KMS-11 (cell line): ENCODE results near the gene AGBL3.

Experiments used
- H2AFZ ChIP-seq: fragments of 200-600 bp; sonication (generic); 2 replicates; pipeline ENCODE4 v1.6.1; 2016; ENCODE audit warnings: antibody characterized with exemption, mixed run types, low read depth
- H3K27ac ChIP-seq: fragments of 200-600 bp; sonication (generic); 2 replicates; pipeline ENCODE4 v1.6.1; 2016; ENCODE audit warnings: mild to moderate bottlenecking, mixed run types
- H3K27me3 ChIP-seq: fragments of 200-600 bp; sonication (generic); 2 replicates; pipeline ENCODE4 v1.6.1; 2017; ENCODE audit warnings: mild to moderate bottlenecking, low read depth, mixed run types, moderate library complexity; ENCODE audit not compliant: insufficient read depth
- H3K36me3 ChIP-seq: fragments of 200-600 bp; sonication (generic); 2 replicates; pipeline ENCODE4 v1.6.1; 2017; ENCODE audit warnings: mild to moderate bottlenecking, mixed run types; ENCODE audit not compliant: insufficient read depth
- H3K4me1 ChIP-seq: fragments of 200-600 bp; sonication (generic); 2 replicates; pipeline ENCODE4 v1.6.1; 2016; ENCODE audit warnings: mild to moderate bottlenecking, low read depth, mixed run types; ENCODE audit not compliant: poor library complexity, severe bottlenecking
- H3K4me2 ChIP-seq: fragments of 200-600 bp; sonication (generic); 2 replicates; pipeline ENCODE4 v1.7.0; 2016; ENCODE audit warnings: mild to moderate bottlenecking, mixed run types
- H3K4me3 ChIP-seq: fragments of 200-600 bp; sonication (generic); IDR thresholded peaks from 2 replicates; pipeline ENCODE4 v1.6.1; 2017; ENCODE audit warnings: low read depth, low read length, mixed read lengths; ENCODE audit not compliant: insufficient read depth
- H3K79me2 ChIP-seq: fragments of 200-600 bp; sonication (generic); 2 replicates; pipeline ENCODE4 v1.6.1; 2016; ENCODE audit warnings: low read depth, mixed run types; ENCODE audit not compliant: insufficient read depth
- H3K9ac ChIP-seq: fragments of 200-600 bp; sonication (generic); 2 replicates; pipeline ENCODE4 v1.6.1; 2016; ENCODE audit warnings: mild to moderate bottlenecking, mixed run types
- H4K20me1 ChIP-seq: fragments of 200-600 bp; sonication (generic); 2 replicates; pipeline ENCODE4 v1.6.1; 2016; ENCODE audit warnings: mild to moderate bottlenecking, mixed run types; ENCODE audit not compliant: insufficient read depth
- CTCF ChIP-seq: fragments of 200-600 bp; sonication (generic); conservative IDR thresholded peaks from 2 replicates; pipeline ENCODE4 v1.6.1; 2017; ENCODE audit warnings: low read depth, mild to moderate bottlenecking, antibody characterized with exemption, low read length, moderate library complexity, mixed read lengths

AGBL3 gene

GRCh38 chr7:134992626-134993179, 6.4 kb downstream of the AGBL3 start:
- no peak for TF ChIP-seq CTCF
- peaks cover 5% of the 10 kb centered on the region; the same call in 1 of the 2 replicates for H3K36me3 ChIP-seq
- H3K4me2 ChIP-seq = peak overlapping the region; percentile 74
- H3K27me3 ChIP-seq = no peaks in the 10 kb centered on the region
- peak overlapping the region; percentile 28 for H3K9ac ChIP-seq
- H3K27ac ChIP-seq = peak overlapping the region; percentile 95
- H2AFZ ChIP-seq = no peak overlapping the region
- peaks cover 98% of the 10 kb centered on the region for H3K4me1 ChIP-seq
- H3K79me2 ChIP-seq = peaks cover 45% of the 10 kb centered on the region
- H4K20me1 ChIP-seq = no peaks in the 10 kb centered on the region
- no peak overlapping the region for H3K4me3 ChIP-seq

- Histone ChIP-seq H3K4me3 (no peak overlapping the region), H3K79me2 (peaks cover 32% of the 10 kb centered on the region), H3K27me3 (no peaks in the 10 kb centered on the region), H4K20me1 (no peaks in the 10 kb centered on the region), H3K9ac (peak overlapping the region; percentile 79; the same call in 1 of the 2 replicates), H3K27ac (peak overlapping the region; percentile 95), H3K4me2 (peak overlapping the region; percentile 74), H3K36me3 (0 out of 2 replicates have a peak, but pooled peaks cover 5% of the 10 kb centered on the region), H3K4me1 (peaks cover 98% of the 10 kb centered on the region), H2AFZ (no peak overlapping the region)
- TF ChIP-seq CTCF = no peak
These were observed 7.7 kb downstream of the AGBL3 start for GRCh38 chr7:134993877-134994456.

- Histone ChIP-seq H3K4me1 (peaks cover 86% of the 10 kb centered on the region), H3K27me3 (no peaks in the 10 kb centered on the region), H3K79me2 (peaks cover 17% of the 10 kb centered on the region), H3K9ac (peak overlapping the region; percentile 79), H3K4me2 (peak overlapping the region; percentile 74), H4K20me1 (no peaks in the 10 kb centered on the region), H2AFZ (no peak overlapping the region; the same call in 1 of the 2 replicates), H3K36me3 (no peaks in the 10 kb centered on the region), H3K27ac (peak overlapping the region; percentile 95), H3K4me3 (no peak overlapping the region)
- TF ChIP-seq CTCF = no peak
These were observed 9.2 kb downstream of the AGBL3 start for GRCh38 chr7:134995239-134996096.

- H4K20me1 ChIP-seq = no peaks in the 10 kb centered on the region
- H3K4me1 ChIP-seq = peaks cover 79% of the 10 kb centered on the region
- H3K36me3 ChIP-seq = no peaks in the 10 kb centered on the region
- TF ChIP-seq CTCF = peak; percentile 22; the same call in 1 of the 2 replicates
- peak overlapping the region; percentile 79 for H3K9ac ChIP-seq
- H3K4me3 ChIP-seq = no peak overlapping the region
- peaks cover 14% of the 10 kb centered on the region; the same call in 1 of the 2 replicates for H3K79me2 ChIP-seq
- no peaks in the 10 kb centered on the region for H3K27me3 ChIP-seq
- H3K27ac ChIP-seq = peak overlapping the region; percentile 95
- H2AFZ ChIP-seq = no peak overlapping the region
- peak overlapping the region; percentile 74 for H3K4me2 ChIP-seq
These were observed 9.8 kb downstream of the AGBL3 start for GRCh38 chr7:134996097-134996550.
